Stimulated activated CD8-positive, alpha-beta memory T cell treated with anti-CD3 and anti-CD28 coated beads, Interleukin-7, amount 100 ng/mL, for 1 hour (primary cell): ENCODE data around the gene CLASP1.
"Not testable (repeated sequence)": the region's sequence is repeated elsewhere in the genome, so short reads cannot be mapped to it uniquely, and the experiment has no call there.

Experiments
- DNase-seq, 2 donors: peaks; one replicate each; pipeline ENCODE4 v3.0.0-alpha.2; 2020; ENCODE audit warnings: low read depth in 2 of 2

Gene CLASP1

DNA sequence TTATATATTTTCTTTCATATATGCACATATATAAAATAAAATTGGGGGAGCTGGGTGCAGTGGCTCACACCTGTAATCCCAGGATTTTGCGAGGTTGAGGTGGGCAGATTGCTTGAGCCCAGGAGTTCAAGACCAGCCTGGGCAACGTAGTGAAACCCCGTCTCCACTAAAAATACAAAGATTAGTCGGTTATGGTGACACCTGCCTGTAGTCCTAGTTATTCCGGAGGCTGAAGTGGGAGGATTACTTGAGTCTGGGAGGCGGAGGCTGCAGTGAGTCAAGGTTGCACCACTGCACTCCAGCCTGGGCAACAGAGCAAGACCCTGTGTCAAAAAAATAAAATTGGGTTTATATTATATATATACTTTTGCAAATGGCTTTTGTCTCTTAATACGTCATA lies 324.7 kb downstream of the CLASP1 start:
- no peak for DNase-seq

DNA sequence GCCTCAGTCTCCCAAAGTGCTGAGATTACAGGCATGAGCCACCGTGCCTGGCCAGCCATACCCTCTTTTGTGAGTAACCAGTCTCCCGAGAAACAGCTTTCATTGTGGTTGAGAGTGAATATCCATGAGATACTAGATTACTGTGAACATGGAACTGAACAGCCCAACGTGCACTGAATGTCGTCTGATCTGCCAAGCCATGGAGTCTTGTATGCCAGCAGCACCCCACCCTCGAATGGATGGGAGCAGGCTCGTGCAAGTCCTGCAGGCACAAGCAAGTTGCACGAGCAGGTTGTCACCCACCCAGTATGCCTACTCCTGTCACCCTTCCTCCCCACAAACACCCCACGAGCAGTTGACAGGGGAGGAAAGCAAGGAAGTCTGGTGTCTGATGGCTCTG lies 327.8 kb downstream of the CLASP1 start:
- no peak for DNase-seq

DNA sequence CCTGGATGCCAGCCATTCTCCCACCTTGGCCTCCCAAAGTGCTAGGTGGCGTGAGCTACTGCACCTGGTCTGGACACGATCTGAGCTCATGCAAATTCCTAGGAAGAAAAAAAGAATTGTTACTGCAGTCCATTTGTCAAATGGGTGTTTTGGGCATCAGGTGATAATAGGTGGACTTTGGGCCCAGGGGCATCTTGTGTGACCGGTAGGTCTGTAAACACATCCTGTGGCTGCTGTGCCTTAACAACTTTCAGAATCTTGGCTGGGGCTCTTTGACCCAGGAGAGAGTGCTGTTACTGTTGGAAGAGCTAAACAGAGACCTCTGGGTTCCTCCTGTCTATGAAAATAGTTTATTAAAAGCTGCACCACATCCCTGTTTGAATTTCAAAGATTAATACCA lies 329.3 kb downstream of the CLASP1 start:
- DNase-seq = no peak

DNA sequence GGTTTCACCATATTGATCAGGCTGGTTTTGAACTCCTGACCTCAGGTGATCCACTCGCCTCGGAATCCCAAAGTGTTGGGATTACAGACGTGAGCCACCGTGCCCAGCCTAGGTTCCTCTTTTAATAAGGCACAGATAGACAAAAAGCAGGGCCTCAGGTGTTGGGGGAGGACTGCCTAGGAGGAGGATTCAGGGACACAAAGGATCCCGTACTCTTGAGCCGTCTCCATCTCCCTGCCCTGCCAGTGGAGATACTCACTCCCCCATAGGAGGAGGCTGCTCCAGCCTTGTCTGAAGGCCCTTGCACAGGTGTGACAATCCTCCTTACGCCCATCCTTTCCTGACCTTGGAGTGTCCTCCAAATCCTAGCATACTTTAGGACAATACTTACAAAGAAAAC lies 332.3 kb downstream of the CLASP1 start:
- DNase-seq = no peak

DNA sequence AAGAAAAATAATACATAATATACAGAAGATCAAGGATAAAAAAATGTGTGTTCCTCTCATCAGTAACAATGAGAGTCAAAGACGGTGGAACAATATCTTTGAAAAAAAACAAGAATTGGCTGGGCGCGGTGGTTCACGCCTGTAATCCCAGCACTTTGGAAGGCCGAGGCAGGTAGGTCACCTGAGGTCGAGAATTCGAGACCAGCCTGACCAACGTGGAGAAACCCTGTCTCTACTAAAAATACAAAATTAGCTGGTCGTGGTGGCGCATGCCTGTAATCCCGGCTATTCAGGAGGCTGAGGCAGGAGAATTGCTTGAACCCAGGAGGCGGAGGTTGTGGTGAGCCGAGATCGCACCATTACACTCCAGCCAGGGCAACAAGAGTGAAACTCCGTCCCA lies 335.6 kb downstream of the CLASP1 start:
- not testable (repeated sequence) for DNase-seq

DNA sequence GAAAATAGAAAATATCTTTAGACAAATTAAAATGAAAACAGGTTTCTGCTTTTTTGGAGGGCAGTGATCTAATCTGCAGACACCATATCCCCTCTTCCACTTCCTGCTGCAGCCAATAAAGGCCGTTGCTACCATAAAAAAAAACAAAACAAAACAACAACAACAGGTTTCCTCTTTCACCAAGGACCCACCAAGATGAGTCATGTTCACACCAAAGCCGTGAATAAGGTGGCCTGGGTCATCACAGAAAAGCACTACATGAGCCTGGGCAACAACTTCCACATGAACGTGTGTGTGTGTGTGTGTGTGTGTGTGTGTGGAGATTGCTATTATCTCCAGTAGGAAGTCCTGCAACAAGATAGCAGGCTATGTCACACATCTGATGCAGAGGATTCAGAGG lies 339.5 kb downstream of the CLASP1 start:
- no peak for DNase-seq

DNA sequence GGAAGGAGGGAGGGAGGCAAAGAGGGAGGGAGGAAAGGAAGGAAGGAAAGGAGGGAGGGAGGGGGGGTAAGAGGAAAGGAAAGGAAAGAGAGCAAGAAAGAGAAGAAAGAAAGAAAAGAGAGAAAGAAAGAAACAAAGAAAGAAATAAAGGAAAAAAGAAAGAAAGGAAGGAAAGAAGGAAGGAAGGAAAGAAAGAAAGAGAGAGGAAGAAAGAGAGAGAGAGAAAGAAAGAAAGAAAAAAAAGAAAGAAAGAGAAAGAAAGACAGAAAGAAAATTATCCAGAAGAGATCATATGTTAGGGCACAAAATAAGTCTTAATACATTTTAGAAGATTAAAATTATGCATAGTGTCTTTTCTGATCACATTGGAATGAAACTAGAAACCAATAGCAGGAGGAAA lies 339.9 kb downstream of the CLASP1 start:
- DNase-seq = no peak

DNA sequence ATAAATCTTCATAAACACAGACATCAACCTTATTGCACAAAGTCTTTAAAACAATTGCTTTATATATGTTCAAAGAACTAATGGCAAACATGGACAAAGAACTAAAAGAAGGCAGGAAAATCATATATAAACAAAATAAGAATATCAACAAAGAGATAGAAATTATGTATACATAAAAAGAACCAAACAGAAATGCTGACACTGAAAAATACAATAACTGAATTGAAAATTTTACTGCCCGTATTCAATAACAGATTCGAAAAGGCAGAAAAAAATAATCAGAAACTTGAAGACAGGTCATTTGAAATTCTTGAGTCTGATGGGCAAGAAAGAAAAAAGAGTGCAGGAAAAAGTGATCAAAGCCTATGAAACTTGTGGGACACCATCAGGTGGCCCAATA lies 342.2 kb downstream of the CLASP1 start:
- DNase-seq = no peak

DNA sequence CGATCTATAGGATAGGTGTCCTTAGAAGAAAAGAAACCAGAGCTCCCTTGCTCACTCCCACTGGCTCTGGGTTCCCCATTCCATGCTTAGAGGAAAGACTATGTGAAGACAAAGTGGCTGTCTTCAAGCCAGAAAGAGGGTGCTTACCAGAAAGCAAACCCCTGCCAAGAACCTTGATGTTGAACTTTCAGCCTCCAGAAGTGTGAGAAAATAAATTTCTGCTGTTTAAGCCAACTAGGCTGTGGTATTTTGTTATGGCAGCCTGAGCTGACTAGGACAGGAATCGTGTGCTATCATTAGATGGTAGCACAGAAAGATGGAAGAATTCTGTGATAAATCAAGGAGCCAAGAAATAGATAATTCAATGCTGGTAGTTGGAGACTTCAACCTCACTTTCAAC lies 344.3 kb downstream of the CLASP1 start:
- no peak for DNase-seq

DNA sequence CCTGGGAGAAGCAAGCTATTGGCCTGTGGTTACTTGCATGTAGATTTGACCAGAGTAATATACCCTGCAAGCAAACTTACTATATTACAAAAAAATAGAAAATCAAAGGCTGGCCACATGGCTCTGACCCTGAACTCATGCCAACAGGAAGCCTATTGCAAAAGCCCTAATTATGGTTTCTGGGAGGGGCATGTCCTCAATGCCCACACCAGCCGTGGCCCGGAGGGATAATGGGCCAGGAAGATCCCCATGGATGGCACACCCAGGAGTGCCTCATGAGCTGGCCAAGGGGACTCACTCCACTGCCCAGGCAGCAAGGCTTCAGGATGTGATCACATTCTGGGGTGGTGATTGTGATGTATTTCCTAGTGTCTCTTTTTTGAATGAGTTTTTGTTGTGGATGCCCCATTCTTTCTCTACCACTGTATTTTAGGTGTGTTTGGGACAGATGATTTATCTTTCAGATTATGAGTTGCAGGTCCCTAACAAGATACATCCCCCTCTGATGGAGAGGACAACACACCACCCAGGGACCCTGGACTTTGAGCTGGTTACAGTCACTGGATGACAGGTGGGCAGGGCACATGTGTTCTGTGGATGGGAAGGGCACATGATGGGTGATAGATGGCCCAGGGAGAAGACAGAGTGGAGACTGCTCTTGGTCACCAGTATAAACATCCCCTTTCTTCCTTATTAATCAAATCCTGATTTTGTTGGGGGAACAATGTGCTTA lies 345.6 kb downstream of the CLASP1 start:
- DNase-seq = no peak

DNA sequence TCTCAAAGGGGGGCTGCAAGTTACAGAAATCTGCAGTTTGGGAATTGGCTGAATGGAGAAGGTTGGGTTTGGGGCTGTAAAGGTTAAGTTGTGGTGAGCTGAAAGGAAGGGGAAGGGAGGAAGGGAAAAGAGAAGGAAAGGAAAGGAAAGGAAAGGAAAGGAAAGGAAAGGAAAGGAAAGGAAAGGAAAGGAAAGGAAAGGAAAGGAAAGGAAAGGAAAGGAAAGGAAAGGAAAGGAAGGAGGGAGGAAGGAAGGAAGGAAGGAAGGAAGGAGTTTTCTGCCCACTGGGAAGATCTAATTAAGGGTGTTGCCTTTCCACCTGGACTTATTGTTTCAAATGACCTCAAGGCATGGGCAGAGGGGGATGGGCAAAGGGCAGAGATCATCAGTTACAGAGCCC lies 348.1 kb downstream of the CLASP1 start:
- not testable (repeated sequence) for DNase-seq

DNA sequence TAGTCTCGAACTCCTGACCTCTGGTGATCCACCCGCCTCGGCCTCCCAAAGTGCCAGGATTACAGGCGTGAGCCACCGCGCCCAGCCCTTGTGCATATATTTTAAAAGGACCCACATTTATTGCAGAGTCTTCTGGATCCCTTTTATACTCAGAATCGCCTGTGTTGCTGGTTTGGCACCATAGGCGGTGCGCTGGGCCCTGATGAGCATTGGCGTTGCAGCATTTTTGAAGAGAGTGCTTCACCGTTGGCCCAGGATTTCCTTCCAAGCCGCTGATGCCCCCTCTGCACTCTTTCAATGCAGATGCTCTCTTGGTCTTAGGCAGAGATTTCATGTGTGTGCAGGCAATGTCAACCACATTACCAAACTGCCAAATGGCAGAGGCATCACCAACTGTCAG lies 350.8 kb downstream of the CLASP1 start:
- no peak for DNase-seq

DNA sequence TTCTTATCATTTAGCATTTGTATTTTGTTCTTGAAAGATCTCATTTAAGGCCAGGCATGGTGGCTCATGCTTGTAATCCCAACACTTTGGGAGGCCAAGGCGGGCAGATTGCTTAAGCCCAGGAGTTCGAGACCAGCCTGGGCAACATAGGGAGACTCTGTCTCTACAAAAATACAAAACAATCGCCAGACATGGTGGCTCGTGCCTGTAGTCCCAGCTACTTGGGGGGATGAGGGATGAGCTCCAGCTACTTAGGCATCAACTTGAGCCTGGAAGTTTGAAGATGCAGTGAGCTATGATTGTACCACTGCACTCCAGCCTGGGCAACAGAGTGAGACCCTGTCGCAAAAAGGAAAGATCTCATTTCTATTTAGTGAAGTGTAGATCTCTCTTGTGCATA lies 351.4 kb downstream of the CLASP1 start:
- DNase-seq = not testable (repeated sequence)

DNA sequence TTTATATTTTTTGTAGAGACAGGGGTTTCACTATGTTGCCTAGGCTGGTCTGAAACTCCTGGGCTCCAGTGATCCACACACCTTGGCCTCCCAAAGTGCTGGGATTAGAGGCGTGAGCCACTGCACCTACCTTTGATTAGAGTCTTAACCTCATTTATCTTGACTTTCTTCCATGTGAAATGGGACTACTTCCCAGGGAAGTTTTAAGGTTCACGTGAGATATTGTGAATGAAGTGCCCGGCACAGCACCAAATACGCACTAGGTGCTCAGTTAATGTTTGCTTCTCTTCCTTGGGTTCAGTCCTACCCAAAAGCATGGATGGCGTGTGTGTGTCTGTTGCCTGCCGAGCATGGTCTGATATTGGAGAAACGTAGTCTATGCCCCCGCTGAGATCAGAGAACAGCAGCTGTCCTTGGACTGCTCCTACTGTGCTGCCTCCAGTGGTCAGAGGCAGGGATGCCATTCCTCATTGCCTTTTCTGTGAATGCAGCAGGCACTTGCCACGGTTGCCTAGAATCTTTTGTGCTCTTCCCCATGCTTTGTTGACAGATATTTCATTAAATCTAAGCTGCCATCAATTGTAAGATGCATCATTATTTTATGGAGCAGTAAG lies 351.9 kb downstream of the CLASP1 start:
- no peak for DNase-seq

DNA sequence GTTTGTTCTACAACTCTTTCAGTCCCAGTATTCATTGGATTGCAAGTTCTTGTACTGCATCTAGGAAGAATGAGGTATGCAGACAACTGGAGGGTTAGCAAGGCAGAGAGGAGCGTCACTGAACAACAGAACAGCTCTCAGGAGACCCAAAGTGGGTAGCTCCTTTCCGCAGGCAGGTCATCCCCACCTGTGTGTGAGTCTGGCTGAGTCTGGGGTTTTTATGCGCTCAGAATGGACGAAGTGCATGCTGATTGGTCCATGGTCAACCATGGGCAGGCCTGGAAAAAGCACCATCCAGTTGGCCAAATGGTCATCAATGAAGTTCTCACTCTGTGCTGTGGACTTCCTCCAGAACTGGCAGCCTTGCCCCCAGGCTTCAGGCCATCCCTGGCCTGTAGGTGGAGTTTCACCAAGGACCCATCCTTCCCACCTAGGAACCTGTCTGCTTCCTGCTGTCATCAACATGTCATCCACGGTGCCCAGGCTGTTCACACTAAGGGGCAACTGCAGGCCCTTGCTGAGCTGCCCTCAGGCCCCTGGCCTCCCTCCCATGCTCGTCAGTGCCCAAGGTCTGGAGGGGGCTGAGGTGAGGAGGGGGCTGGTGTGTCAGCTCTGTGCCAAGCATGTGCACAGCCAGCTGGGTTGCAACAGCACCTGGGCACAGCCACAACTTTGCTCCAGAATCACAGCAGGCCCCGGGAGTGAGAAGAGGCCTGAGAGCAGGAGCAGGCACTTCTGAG lies 353.2 kb downstream of the CLASP1 start:
- DNase-seq = no peak

DNA sequence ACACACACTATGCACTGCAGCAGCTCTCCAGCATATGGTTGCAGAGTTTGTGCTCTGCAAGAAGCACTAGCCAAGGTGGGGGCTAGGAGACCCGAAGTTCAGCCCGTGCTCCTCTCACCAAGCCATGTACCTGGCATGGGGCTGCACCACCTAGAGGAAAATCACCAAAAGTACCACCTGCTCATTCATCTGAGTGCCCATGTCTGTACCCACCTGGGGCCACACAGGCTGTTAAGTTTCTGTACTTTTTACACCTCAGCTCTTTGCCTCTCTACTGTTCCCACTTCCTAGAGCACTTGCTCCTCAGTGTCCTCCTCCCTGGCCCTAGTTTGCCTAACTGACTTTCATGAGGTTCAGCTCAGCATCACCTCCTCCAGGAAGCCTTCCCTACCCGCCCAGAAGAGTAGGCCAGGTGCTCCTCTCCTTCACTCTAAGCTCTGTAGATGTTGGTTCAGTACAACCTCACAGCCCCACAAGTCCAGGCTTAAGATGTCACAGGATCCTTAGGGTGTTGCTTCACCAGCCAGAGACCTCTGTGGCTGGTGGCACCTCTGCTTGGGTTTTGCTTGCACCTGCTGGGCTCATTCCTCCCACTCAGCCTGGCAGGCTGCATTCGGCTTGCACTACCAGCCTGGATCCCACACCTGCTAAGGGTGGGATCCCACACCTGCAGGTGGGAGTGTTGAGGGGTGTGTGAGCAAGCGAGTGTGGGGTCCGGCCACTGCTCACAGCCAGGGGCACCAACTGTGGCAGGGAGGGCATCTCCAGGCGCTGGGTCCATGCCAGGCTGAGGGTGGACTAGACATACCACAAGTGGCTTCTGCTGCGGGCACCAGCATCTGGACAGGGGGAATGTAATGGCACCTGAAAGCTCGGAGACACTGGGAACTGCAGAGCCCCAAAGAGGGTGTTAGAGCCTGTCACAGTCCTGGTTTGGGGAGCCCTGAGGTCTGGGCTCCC lies 354.1 kb downstream of the CLASP1 start:
- DNase-seq = no peak

DNA sequence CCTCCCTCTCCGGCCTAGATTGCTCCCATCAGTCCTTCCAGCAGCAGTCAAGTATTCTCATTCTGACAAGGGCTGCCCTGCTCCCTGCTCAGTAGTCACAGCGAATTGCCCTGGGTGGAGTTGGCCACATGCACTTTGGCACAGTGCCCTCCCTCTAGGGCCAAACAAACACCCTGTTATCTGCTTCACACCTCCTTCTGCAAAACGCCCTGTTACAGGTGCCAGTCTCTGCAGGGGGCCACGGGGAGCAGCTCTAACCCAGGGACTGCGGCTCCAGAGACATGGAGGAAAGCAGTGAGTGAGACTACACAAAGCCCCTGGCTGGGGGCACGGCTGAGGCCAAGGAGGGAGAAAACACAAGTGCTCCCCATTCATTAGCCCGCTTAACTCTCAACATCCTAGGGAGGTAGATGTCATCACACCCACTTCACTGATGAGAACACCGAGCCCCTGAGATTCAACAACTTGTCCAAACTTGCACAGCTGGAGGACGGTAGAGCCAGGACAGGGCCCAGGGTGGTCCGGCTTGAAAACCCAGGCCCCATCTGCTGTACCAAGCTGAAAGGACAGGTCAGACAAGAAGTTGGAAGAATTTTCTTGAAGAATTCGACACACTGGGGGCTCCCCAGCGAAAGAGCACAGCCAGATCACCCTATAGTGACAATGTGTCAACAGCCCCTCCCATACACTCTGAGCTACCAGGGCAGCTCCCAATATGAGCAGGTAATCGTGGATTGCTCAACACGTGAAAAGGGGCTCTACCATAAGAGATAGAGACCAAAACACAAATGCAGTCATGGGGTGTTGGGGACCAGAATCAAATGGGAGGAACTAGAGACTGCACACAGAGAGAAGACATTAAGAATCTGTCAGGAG lies 355.6 kb downstream of the CLASP1 start:
- DNase-seq = no peak

DNA sequence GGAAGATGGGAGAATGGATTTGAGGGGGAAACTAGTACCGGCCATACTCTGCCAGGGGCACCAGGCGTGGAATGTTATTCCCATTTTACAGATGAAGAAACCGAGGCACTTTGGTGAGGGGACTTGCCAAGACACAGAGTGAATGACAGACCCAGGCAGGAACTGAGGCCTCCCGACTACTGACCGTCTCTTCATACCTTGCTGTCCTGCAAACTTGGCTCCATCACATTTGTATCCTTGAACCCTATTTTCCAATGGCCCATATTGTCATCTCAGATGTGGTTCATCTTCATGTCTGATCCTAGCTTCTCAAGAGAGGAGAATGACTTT lies 358.0 kb downstream of the CLASP1 start:
- DNase-seq = no peak

DNA sequence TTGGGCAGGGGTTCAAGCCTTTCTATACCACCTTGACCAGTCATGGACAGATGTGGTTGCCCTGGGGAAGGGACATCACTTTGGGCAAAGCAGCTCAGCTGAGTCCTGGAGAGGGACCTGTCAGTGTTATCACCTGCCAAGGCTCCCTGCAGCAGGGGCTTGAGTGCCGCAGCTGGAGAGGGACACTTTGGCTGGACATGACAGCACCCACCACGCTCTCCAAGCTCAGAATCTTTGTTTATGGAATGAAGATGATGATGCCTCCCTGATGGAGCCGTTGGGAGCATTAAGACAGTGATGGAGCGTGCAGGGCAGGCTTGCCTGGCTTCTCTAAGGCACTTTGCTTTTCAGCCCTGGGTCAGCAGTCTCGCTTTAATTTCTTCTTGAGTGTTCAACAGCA lies 360.0 kb downstream of the CLASP1 start:
- DNase-seq = no peak

DNA sequence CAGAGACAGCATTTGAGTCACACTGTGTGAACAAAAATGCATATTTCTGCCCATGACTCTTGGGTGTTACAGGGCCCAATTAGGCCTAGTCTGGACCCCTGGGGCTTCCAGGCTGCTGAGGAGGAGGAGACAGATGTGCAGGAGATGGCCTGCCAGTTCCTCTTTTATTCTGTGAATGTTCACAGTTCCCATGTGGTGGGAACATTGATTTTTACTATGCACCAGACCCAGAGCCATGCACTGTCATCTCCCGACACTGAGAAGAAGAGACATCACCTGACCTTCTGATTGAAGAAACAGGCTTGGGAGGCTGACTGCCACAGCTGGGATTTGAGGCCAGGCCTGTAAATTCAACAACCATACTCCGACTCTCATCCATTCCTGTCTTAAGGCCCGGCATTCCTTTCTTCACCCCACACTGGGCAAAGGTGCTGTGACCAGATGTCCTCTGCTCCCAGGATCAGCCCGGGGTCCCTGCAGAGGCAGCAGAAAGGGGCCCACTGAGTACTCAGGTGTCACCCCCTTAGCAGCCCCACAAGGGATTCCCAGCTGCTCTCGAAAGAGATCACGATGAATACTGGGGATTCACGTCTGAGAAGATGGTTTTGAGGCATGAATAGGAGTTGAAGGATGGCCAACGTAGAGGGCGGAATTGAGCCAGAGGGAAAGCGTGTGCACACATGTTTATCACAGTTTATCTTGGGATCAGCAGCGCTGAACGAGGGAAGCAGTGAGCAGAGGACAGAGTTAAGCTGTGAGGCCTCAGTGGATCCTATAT lies 360.6 kb downstream of the CLASP1 start:
- no peak for DNase-seq
